ENCODE results near the gene CALML3. TPM values are rescaled to one million over a fixed set of nuclear protein-coding genes. Genes with fewer than 3 reads are reported as not detected.

The CALML3 gene
- total RNA-seq, 1 experiment from 2014 or later, result not detected

DNA sequence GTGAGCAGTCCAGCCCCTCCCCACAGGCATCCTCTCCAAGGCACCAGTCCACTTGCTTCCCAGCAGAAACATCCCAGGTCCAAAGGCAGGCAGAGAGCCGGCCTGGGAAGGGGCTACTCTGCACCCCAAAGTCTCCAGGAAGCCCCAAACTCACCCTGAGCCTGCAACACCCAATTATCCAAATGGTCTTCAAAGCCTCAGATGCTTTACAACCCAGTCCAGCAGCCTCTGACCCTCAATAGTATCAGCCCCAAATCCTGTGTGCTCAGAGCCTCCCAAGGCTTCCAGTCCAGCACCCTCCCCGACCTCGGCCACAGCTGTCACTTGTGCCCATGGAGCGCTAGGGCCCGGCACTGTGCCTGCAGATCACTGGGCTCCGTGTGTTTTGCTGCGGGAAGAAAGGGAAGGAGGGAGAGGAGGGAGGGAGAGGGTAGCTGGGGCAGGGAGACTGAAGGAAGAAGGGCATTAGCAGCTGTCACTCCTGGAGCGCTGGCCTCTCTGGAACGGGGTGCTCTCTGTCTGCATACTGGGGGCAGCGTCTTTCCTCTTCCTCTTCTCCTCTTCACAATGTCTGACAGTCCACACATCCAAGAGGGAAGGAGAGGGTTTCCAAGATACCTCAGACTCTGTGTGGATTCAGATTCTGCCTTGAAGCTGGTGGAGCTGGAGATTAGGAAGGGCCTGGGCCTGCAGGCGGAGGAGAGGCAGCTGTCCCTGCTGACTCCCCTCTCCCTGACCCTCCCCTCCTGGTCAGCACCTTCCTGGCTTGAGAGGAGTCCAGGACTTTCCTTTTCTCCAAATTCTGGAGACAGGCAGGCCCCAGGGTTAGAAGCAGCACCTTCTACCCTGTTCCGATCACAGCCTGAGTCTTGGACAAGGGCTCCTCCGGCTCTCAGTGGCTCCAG is 38.6 kb upstream of the CALML3 start:
- Mint-ChIP-seq H3K9me3 (peaks cover 0 to 3% of the 10 kb centered on the region in 2 experiments; a peak in 2 of 5 replicates), H3K27me3 (ENCODE audit: low read depth) (peaks cover 7% of the 10 kb centered on the region), H3K36me3 (ENCODE audit: insufficient read depth in 1 of 3, low read depth in 3 of 3) (no peaks in the 10 kb centered on the region; a peak in 2 of 7 replicates), H3K4me3 (no peak overlapping the region), H3K4me1 (peaks cover 23 to 42% of the 10 kb centered on the region in 2 experiments), H3K27ac (no peak overlapping the region; a peak in 1 of 7 replicates)
- no peaks in the 10 kb centered on the region for H4K20me1 ChIP-seq (ENCODE audit: control insufficient read depth, insufficient read depth, insufficient read length)
- H3K56ac ChIP-seq (ENCODE audit: insufficient read length, low read depth, low read length), result no peak overlapping the region
- H2BK20ac ChIP-seq (ENCODE audit: low read depth, low read length, poor library complexity, severe bottlenecking), result no peak overlapping the region
- H3T11ph ChIP-seq (ENCODE audit: low read length), result no peak overlapping the region
- H3K23me2 ChIP-seq (ENCODE audit: insufficient read length, low read depth, low read length, poor library complexity, severe bottlenecking), result no peaks in the 10 kb centered on the region
- no peak overlapping the region for H2BK5ac ChIP-seq (ENCODE audit: insufficient read length, low read length)
- H2BK12ac ChIP-seq (ENCODE audit: insufficient read length, low read depth, low read length), result no peak overlapping the region
- no peak overlapping the region for H4K5ac ChIP-seq (ENCODE audit: insufficient read length, low read depth, low read length)
- no peak overlapping the region for H3K14ac ChIP-seq (ENCODE audit: insufficient read depth, low read length)
- no peaks in the 10 kb centered on the region for H3K9me3 ChIP-seq (ENCODE audit: control insufficient read depth, low read depth, low read length)
- no peak overlapping the region for H4K8ac ChIP-seq (replicated peaks; ENCODE audit: insufficient read length, low read depth, low read length)
- no peak overlapping the region for H3K4ac ChIP-seq (ENCODE audit: low read depth, low read length)
- H3K27me3 ChIP-seq (ENCODE audit: insufficient read depth, low read length), result no peaks in the 10 kb centered on the region
- no peaks in the 10 kb centered on the region for H3K79me2 ChIP-seq (ENCODE audit: insufficient read depth, low read length)
- no peak overlapping the region for H3K4me2 ChIP-seq (ENCODE audit: insufficient read depth, insufficient read length, low read length)
- no peak overlapping the region for H4K91ac ChIP-seq (ENCODE audit: insufficient read length, low read depth, low read length)
- no peak overlapping the region for H2BK120ac ChIP-seq (ENCODE audit: low read depth, low read length, poor library complexity, severe bottlenecking)
- H3K23ac ChIP-seq (ENCODE audit: insufficient read length, low read depth, low read length), result no peak overlapping the region
- H2AK5ac ChIP-seq (ENCODE audit: insufficient read length, low read length), result no peak overlapping the region
- no peak overlapping the region for H2BK15ac ChIP-seq (ENCODE audit: low read depth, low read length)
- no CpG with 5 or more reads among the region's 13 CpGs for WGBS (ENCODE audit: extremely low coverage, insufficient read length, low lambda C conversion rate)
- peaks cover 1% of the 10 kb centered on the region; the same call in 1 of the 2 replicates for H3K4me1 ChIP-seq (ENCODE audit: insufficient read depth, low read length)
- H3K9ac ChIP-seq (ENCODE audit: extremely low read depth, insufficient read length, low read length), result no peak overlapping the region
- no peak overlapping the region for H3K18ac ChIP-seq (ENCODE audit: insufficient read length, low read depth, low read length)
- H2AFZ ChIP-seq (ENCODE audit: low read length), result no peak overlapping the region
- DNase-seq, result no peak
- H3K27ac ChIP-seq (ENCODE audit: insufficient read length, low read depth, low read length), result no peak overlapping the region
- no peaks in the 10 kb centered on the region for H3K79me1 ChIP-seq (ENCODE audit: insufficient read depth, low read depth, low read length, poor library complexity, severe bottlenecking)
- TF ChIP-seq, protein P1, sequence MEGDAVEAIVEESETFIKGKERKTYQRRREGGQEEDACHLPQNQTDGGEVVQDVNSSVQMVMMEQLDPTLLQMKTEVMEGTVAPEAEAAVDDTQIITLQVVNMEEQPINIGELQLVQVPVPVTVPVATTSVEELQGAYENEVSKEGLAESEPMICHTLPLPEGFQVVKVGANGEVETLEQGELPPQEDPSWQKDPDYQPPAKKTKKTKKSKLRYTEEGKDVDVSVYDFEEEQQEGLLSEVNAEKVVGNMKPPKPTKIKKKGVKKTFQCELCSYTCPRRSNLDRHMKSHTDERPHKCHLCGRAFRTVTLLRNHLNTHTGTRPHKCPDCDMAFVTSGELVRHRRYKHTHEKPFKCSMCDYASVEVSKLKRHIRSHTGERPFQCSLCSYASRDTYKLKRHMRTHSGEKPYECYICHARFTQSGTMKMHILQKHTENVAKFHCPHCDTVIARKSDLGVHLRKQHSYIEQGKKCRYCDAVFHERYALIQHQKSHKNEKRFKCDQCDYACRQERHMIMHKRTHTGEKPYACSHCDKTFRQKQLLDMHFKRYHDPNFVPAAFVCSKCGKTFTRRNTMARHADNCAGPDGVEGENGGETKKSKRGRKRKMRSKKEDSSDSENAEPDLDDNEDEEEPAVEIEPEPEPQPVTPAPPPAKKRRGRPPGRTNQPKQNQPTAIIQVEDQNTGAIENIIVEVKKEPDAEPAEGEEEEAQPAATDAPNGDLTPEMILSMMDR (conservative IDR thresholded peaks at IDR 0.05), result no peak

Data from H9 (cell line).